Neural cell (in vitro differentiated cells): ENCODE measurements around the gene ZNF568.

ENCODE experiments used
- CTCF ChIP-seq: fragments of 450-650 bp; IDR thresholded peaks from 2 replicates; pipeline ENCODE4 v1.5.1; 2014; ENCODE audit warnings: antibody characterized with exemption, mild to moderate bottlenecking, moderate library complexity; ENCODE audit not compliant: poor library complexity, severe bottlenecking
- EZH2 ChIP-seq: fragments of 200-600, 300-800 bp; shearing (Covaris generic), sonication (generic); IDR thresholded peaks from 2 replicates; pipeline ENCODE4 v1.6.1; 2014; ENCODE audit warnings: antibody characterized with exemption, low read length, borderline replicate concordance, mild to moderate bottlenecking; ENCODE audit not compliant: insufficient read depth, poor library complexity, severe bottlenecking
- MXI1 ChIP-seq: fragments of 450-650 bp; conservative IDR thresholded peaks from 2 replicates; pipeline ENCODE4 v1.6.1; 2014; ENCODE audit warnings: antibody characterized with exemption, mild to moderate bottlenecking; ENCODE audit not compliant: poor library complexity, severe bottlenecking
- POLR2AphosphoS5 ChIP-seq: IDR thresholded peaks from 2 replicates; pipeline ENCODE4 v1.6.1; 2012
- RAD21 ChIP-seq: fragments of 450-650 bp; conservative IDR thresholded peaks from 2 replicates; pipeline ENCODE4 v1.6.1; 2014; ENCODE audit warnings: antibody characterized with exemption, mild to moderate bottlenecking, moderate library complexity
- REST ChIP-seq: IDR thresholded peaks from 2 replicates; pipeline ENCODE4 v1.6.1; 2012; ENCODE audit warnings: borderline replicate concordance
- SMC3 ChIP-seq: fragments of 450-650 bp; conservative IDR thresholded peaks from 2 replicates; pipeline ENCODE4 v1.6.1; 2014; ENCODE audit warnings: antibody characterized with exemption, mild to moderate bottlenecking, moderate library complexity; ENCODE audit not compliant: poor library complexity
- TAF1 ChIP-seq: IDR thresholded peaks from 2 replicates; pipeline ENCODE4 v1.6.1; 2012; ENCODE audit warnings: low read depth

- TF ChIP-seq CTCF (no peak), EZH2 (no peak), RAD21 (no peak), POLR2AphosphoS5 (no peak), REST (no peak), MXI1 (no peak), TAF1 (no peak), SMC3 (no peak)
Observed at GRCh38 chr19:37012093-37012745, 96.1 kb downstream of the ZNF568 start.
